Measurements from ENCODE around the gene ZNF581.
A peak's percentile ranks its signal among the peaks of the same experiment; 100 is the strongest.

Gene ZNF581

GRCh38 chr19:55650602-55651230, 7.3 kb downstream of the ZNF581 start:
- TF ChIP-seq CTCF (IDR thresholded peaks at IDR 0.05; ENCODE audit: insufficient read depth, missing control alignments) = no peak
- DNase-seq (ENCODE audit: insufficient read length, low spot score) (no peak), FAIRE-seq (no peak)

- FAIRE-seq (no peak), DNase-seq (ENCODE audit: insufficient read length, low spot score) (no peak)
- no peak for TF ChIP-seq CTCF (IDR thresholded peaks at IDR 0.05; ENCODE audit: insufficient read depth, missing control alignments)
Measured at GRCh38 chr19:55651236-55651635, 7.8 kb downstream of the ZNF581 start.

- FAIRE-seq (no peak), DNase-seq (ENCODE audit: insufficient read length, low spot score) (no peak)
- TF ChIP-seq CTCF (IDR thresholded peaks at IDR 0.05; ENCODE audit: insufficient read depth, missing control alignments) = no peak
Measured at GRCh38 chr19:55652311-55653128, 9.1 kb downstream of the ZNF581 start.

- FAIRE-seq (no peak), DNase-seq (ENCODE audit: insufficient read length, low spot score) (peak; percentile 95)
- peak; percentile 100 for TF ChIP-seq CTCF (IDR thresholded peaks at IDR 0.05; ENCODE audit: insufficient read depth, missing control alignments)
Measured at GRCh38 chr19:55653651-55654322, 10.3 kb downstream of the ZNF581 start.

- TF ChIP-seq CTCF (IDR thresholded peaks at IDR 0.05; ENCODE audit: insufficient read depth, missing control alignments) = no peak
- DNase-seq (ENCODE audit: insufficient read length, low spot score) (no peak), FAIRE-seq (no peak)
Measured at GRCh38 chr19:55654323-55654867, 10.9 kb downstream of the ZNF581 start.

GRCh38 chr19:55654868-55655647, 11.6 kb downstream of the ZNF581 start, which contains the start of gene U2AF2:
Gene U2AF2 (plus strand): TSS chr19:55655035. CDS start chr19:55655105, 70 bp downstream.
- peak; percentile 62 for DNase-seq (ENCODE audit: insufficient read length, low spot score)
- FAIRE-seq = no peak
- TF ChIP-seq CTCF (IDR thresholded peaks at IDR 0.05; ENCODE audit: insufficient read depth, missing control alignments) = no peak

Measured in D721Med (cell line).